OCI-LY7 (cell line): ENCODE measurements around the gene SMOC2. TPM values are rescaled to one million over a fixed set of nuclear protein-coding genes. Genes with fewer than 3 reads are reported as not detected.

Experiments used
- BruUV-seq: library from RNA; stranded (reverse); fragments of 400-500 nt; replicated peaks from 2 replicates; lab custom pipeline; 2021; lab: Mats Ljungman, UMichigan
- CTCF ChIA-PET: fragments of 300-600 bp; sonication (Branson Sonifier 250); formaldehyde crosslinking; loops from one replicate; lab custom pipeline; 2022; ENCODE audit warnings: antibody characterized with exemption; ENCODE audit not compliant: unreplicated experiment; lab: Charles Lee
- POLR2A ChIA-PET: fragments of 300-600 bp; sonication (Branson Sonifier 250); formaldehyde crosslinking; loops from one replicate; lab custom pipeline; 2022; ENCODE audit warnings: antibody characterized with exemption; lab: Charles Lee
- DNase-seq: peaks from one replicate; pipeline ENCODE4 v3.0.0-alpha.2; 2015; ENCODE audit warnings: low spot score
- H2AFZ ChIP-seq: fragments of 200-600 bp; sonication (generic), shearing (Covaris generic); 2 replicates; pipeline ENCODE4 v1.6.1; 2014; ENCODE audit warnings: mild to moderate bottlenecking, antibody characterized with exemption, low read length, moderate library complexity
- H3K27ac ChIP-seq: fragments of 200-600 bp; sonication (generic); 2 replicates; pipeline ENCODE4 v1.5.1; 2014; ENCODE audit warnings: mixed run types, low read depth, mild to moderate bottlenecking, moderate library complexity, low read length, inconsistent platforms; ENCODE audit not compliant: poor library complexity, severe bottlenecking
- H3K36me3 ChIP-seq: fragments of 200-600 bp; sonication (generic); 2 replicates; pipeline ENCODE4 v1.6.1; 2014; ENCODE audit warnings: mild to moderate bottlenecking, antibody characterized with exemption, low read length, moderate library complexity, mixed read lengths; ENCODE audit not compliant: insufficient read depth
- H3K4me1 ChIP-seq: fragments of 200-600 bp; sonication (generic); 2 replicates; pipeline ENCODE4 v1.5.1; 2014; ENCODE audit warnings: mild to moderate bottlenecking, low read length; ENCODE audit not compliant: insufficient read depth, poor library complexity, severe bottlenecking
- H3K4me2 ChIP-seq: fragments of 200-600 bp; sonication (generic); 2 replicates; pipeline ENCODE4 v1.6.1; 2014; ENCODE audit warnings: mild to moderate bottlenecking, low read length
- H3K4me3 ChIP-seq: fragments of 200-600 bp; sonication (generic); 2 replicates; pipeline ENCODE4 v1.5.1; 2014; ENCODE audit warnings: mild to moderate bottlenecking, low read depth, low read length; ENCODE audit not compliant: poor library complexity, severe bottlenecking
- H3K79me2 ChIP-seq: fragments of 200-600 bp; sonication (generic); 2 replicates; pipeline ENCODE4 v1.6.1; 2016; ENCODE audit warnings: low read depth, mild to moderate bottlenecking, low read length, moderate library complexity, mixed read lengths; ENCODE audit not compliant: insufficient read depth
- H3K9me2 ChIP-seq: fragments of 200-600 bp; sonication (generic); 2 replicates; pipeline ENCODE4 v1.6.1; 2016; ENCODE audit warnings: mild to moderate bottlenecking, low read length, mixed read lengths; ENCODE audit not compliant: insufficient read depth
- H3K9me3 ChIP-seq: fragments of 200-600 bp; sonication (generic); 2 replicates; pipeline ENCODE4 v1.6.1; 2014; ENCODE audit warnings: mild to moderate bottlenecking, mixed run types, low read length, mixed read lengths
- H4K20me1 ChIP-seq: fragments of 200-600 bp; sonication (generic); 2 replicates; pipeline ENCODE4 v1.6.1; 2014; ENCODE audit warnings: mild to moderate bottlenecking, antibody characterized with exemption, low read length, moderate library complexity, mixed read lengths; ENCODE audit not compliant: insufficient read depth
- CTCF ChIP-seq: fragments of 200-600 bp; sonication (generic); conservative IDR thresholded peaks from 2 replicates; pipeline ENCODE4 v1.5.1; 2014; ENCODE audit warnings: mild to moderate bottlenecking, antibody characterized with exemption, low read length, moderate library complexity, mixed read lengths
- EZH2phosphoT487 ChIP-seq: fragments of 200-600 bp; sonication (generic); IDR thresholded peaks from 2 replicates; pipeline ENCODE4 v1.6.1; 2018; ENCODE audit warnings: low read depth, borderline replicate concordance, mild to moderate bottlenecking, mixed run types, antibody characterized with exemption, low read length, moderate library complexity, mixed read lengths
- intact Hi-C: fragments of 100-400 bp; cut with micrococcal nuclease; formaldehyde crosslinking; loops from one replicate; pipeline ENCODE4 v1.10.0; 2022; ENCODE audit not compliant: unreplicated experiment
- total RNA-seq, 2 experiments: library from RNA; depleted of rRNA in 1 of 2; stranded (reverse); fragments of >200 nt in 1 of 2; shearing (Covaris generic) in 1 of 2; gene quantifications; 2 replicates each; pipeline ENCODE4 v1.2.3, GENCODE V29; 2014 to 2022

Gene SMOC2
- total RNA-seq, 2 experiments from 2014 or later = not detected

GRCh38 chr6:168545428-168545827, 104.4 kb downstream of the SMOC2 start:
- no TSS peak for BruUV-seq
- Histone ChIP-seq H3K27ac (no peak overlapping the region), H3K4me1 (no peaks in the 10 kb centered on the region), H4K20me1 (no peaks in the 10 kb centered on the region), H3K9me2 (no peaks in the 10 kb centered on the region), H3K9me3 (no peaks in the 10 kb centered on the region), H3K4me3 (no peak overlapping the region), H3K79me2 (no peaks in the 10 kb centered on the region), H3K36me3 (no peaks in the 10 kb centered on the region), H3K4me2 (no peak overlapping the region), H2AFZ (no peak overlapping the region)
- POLR2A ChIA-PET = no interaction called here
- CTCF ChIA-PET = no interaction called here
- DNase-seq = no peak
- no peak for TF ChIP-seq EZH2phosphoT487
- no peak for TF ChIP-seq CTCF
- intact Hi-C loops = no loop called here

GRCh38 chr6:168546151-168546550, 105.2 kb downstream of the SMOC2 start:
- BruUV-seq = no TSS peak
- Histone ChIP-seq H3K36me3 (no peaks in the 10 kb centered on the region), H3K79me2 (no peaks in the 10 kb centered on the region), H3K27ac (no peak overlapping the region), H2AFZ (no peak overlapping the region), H3K4me2 (no peak overlapping the region), H3K9me3 (no peaks in the 10 kb centered on the region), H4K20me1 (no peaks in the 10 kb centered on the region), H3K4me1 (no peaks in the 10 kb centered on the region), H3K4me3 (no peak overlapping the region), H3K9me2 (no peaks in the 10 kb centered on the region)
- intact Hi-C loops = no loop called here
- ChIA-PET POLR2A (no interaction called here), CTCF (no interaction called here)
- TF ChIP-seq EZH2phosphoT487 (no peak), CTCF (no peak)
- no peak for DNase-seq

- H3K4me1 ChIP-seq = no peaks in the 10 kb centered on the region
- POLR2A ChIA-PET = no interaction called here
- H3K79me2 ChIP-seq = no peaks in the 10 kb centered on the region
- no peak for TF ChIP-seq CTCF
- no peak for TF ChIP-seq EZH2phosphoT487
- no peak overlapping the region for H2AFZ ChIP-seq
- H3K4me2 ChIP-seq = no peak overlapping the region
- H3K9me3 ChIP-seq = no peaks in the 10 kb centered on the region
- CTCF ChIA-PET = no interaction called here
- no TSS peak for BruUV-seq
- no peaks in the 10 kb centered on the region for H3K9me2 ChIP-seq
- no peaks in the 10 kb centered on the region for H4K20me1 ChIP-seq
- no peak for DNase-seq
- no peaks in the 10 kb centered on the region for H3K36me3 ChIP-seq
- intact Hi-C loops = no loop called here
- no peak overlapping the region for H3K4me3 ChIP-seq
- no peak overlapping the region for H3K27ac ChIP-seq
Measured at GRCh38 chr6:168546730-168547129, 105.7 kb downstream of the SMOC2 start.
